SK-N-SH treated with all-trans-retinoic acid at 6 μM for 48 hours (cell line): ENCODE results near the gene SNAPC1.

Experiments used
- TF ChIP-seq, protein P1 (sequence below): fragments of 250-450 bp; sonication (Bioruptor Pico); IDR thresholded peaks from 2 replicates; pipeline ENCODE4 v1.5.0; 2020; ENCODE audit warnings: mild to moderate bottlenecking, moderate library complexity
- TF ChIP-seq, protein P2 (sequence below): fragments of 250-450 bp; sonication (Bioruptor Pico); IDR thresholded peaks from 2 replicates; pipeline ENCODE4 v1.8.0; 2021; ENCODE audit warnings: low read depth, mild to moderate bottlenecking, moderate library complexity, borderline replicate concordance

DNA sequence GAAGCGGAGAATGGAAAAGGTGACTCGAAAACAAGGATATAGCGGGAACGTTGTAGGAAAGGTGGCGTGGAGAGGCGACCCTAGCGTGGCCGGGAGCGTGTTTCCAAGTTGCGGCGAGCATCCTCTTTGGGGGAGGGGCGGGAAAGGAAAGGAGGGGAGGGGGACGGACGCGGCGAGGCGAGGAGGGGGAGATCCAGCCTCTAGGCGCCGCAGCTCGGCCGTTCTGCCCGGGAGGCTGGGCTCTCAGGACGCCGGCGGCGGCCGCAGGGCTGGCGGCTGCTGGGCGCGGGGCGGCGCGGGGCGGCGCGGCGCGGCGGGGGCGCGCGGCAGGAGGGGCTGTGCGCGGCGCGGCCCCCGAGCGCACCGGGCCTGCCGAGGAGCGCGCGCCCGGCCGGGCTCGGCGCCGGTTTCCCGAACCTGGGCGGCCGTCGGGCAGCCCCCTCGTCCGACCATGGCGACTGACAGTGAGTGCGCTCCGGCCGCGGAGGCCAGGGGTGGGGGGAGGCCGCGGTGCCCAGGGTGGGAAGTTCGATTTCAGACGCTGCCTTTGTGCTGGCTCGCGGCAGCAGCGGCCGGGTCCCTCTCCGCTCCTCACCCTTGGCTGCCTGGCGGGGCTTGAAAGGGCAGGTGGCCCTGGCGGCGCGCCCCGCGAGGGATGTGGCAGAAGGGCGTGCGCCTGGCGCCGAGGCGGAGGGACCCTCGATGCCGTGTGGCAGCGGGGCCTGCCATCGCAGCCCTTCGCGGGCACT lies 50.3 kb downstream of the SNAPC1 start, which contains the start of gene SYT16:
- TF ChIP-seq, protein P1, sequence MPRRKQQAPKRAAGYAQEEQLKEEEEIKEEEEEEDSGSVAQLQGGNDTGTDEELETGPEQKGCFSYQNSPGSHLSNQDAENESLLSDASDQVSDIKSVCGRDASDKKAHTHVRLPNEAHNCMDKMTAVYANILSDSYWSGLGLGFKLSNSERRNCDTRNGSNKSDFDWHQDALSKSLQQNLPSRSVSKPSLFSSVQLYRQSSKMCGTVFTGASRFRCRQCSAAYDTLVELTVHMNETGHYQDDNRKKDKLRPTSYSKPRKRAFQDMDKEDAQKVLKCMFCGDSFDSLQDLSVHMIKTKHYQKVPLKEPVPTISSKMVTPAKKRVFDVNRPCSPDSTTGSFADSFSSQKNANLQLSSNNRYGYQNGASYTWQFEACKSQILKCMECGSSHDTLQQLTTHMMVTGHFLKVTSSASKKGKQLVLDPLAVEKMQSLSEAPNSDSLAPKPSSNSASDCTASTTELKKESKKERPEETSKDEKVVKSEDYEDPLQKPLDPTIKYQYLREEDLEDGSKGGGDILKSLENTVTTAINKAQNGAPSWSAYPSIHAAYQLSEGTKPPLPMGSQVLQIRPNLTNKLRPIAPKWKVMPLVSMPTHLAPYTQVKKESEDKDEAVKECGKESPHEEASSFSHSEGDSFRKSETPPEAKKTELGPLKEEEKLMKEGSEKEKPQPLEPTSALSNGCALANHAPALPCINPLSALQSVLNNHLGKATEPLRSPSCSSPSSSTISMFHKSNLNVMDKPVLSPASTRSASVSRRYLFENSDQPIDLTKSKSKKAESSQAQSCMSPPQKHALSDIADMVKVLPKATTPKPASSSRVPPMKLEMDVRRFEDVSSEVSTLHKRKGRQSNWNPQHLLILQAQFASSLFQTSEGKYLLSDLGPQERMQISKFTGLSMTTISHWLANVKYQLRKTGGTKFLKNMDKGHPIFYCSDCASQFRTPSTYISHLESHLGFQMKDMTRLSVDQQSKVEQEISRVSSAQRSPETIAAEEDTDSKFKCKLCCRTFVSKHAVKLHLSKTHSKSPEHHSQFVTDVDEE (CRISPR knock-in tag): no peak
- TF ChIP-seq, protein P2, sequence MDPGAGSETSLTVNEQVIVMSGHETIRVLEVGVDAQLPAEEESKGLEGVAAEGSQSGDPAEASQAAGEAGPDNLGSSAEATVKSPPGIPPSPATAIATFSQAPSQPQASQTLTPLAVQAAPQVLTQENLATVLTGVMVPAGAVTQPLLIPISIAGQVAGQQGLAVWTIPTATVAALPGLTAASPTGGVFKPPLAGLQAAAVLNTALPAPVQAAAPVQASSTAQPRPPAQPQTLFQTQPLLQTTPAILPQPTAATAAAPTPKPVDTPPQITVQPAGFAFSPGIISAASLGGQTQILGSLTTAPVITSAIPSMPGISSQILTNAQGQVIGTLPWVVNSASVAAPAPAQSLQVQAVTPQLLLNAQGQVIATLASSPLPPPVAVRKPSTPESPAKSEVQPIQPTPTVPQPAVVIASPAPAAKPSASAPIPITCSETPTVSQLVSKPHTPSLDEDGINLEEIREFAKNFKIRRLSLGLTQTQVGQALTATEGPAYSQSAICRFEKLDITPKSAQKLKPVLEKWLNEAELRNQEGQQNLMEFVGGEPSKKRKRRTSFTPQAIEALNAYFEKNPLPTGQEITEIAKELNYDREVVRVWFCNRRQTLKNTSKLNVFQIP (CRISPR knock-in tag): no peak
